AG09309 (cell line): Measurements from ENCODE around the gene PDE8B.

Experiments
- DNase-seq: peaks from one replicate; pipeline ENCODE4 v3.0.0-alpha.2; 2010; ENCODE audit warnings: low read depth
- H3K4me3 ChIP-seq: 2 replicates; pipeline ENCODE4 v1.5.1; 2011; ENCODE audit warnings: mild to moderate bottlenecking, low read depth, low read length, moderate library complexity; ENCODE audit not compliant: control insufficient read depth
- CTCF ChIP-seq: IDR thresholded peaks from 2 replicates; pipeline ENCODE4 v1.5.1; 2011; ENCODE audit warnings: mild to moderate bottlenecking, low read depth, low read length, inconsistent platforms; ENCODE audit not compliant: insufficient read depth, control insufficient read depth; ENCODE audit errors: missing control alignments

Gene PDE8B

DNA sequence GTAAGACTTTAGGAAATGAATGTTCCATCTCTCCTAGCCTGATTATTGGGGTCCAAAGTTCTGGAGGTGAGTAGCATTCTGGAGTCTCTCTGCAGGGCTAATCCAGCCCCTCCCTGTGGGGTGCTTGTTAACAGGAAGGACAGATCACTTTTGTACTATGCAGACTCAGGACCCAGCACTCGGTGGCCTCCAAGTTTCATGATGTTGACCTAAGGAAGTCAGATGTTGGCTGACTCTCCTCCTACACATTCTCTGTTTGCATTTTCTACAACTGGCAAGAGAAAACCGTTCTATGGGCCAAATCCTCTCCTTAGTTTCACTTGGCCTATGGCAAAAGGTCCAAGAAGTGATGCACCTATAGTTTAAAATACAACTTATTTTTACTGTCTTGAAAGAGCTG is 5.5 kb upstream of the PDE8B start:
- no peak for DNase-seq
- TF ChIP-seq CTCF = no peak
- no peak overlapping the region for H3K4me3 ChIP-seq

DNA sequence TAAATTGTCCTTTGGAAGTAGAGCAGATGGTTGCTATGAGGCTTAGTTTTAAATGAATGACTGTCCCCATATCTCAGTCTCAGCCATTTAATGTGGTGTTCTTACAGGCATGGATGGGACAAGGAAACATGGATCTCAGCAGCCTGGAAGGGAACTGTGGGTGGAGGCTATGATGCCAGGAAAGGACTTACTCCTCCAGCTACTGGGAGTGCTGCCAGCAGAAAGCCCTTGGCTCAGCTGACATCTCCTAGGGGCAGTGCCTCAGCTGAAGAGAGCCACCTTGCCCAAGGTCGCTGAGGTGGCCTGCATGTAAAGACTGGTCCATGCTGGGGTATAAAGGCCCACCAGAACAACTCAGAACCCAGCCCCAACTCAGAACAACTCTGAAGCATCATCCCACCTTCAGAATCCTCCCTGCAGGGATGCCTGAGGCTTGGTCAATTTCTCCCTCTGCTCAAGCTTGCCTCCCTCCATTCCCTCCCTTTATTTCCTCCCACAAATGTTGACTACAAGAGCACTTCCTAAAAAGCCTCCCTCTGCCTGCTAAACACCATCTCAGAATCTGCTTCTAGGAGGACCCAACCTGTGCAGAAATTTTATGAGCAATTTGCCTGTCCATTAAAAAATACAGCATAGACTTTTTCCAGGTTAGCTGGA is 1.8 kb upstream of the PDE8B start:
- no peak for DNase-seq
- no peak overlapping the region for H3K4me3 ChIP-seq
- TF ChIP-seq CTCF = no peak

- TF ChIP-seq CTCF = no peak
- DNase-seq = no peak
- H3K4me3 ChIP-seq = no peak overlapping the region
These were observed 887 bp upstream of the PDE8B start for GRCh38 chr5:77209495-77210090.

GRCh38 chr5:77210964-77211690 is 647 bp downstream of the PDE8B start:
- no peak for TF ChIP-seq CTCF
- H3K4me3 ChIP-seq = no peak overlapping the region; the same call in 1 of the 2 replicates
- no peak for DNase-seq

DNA sequence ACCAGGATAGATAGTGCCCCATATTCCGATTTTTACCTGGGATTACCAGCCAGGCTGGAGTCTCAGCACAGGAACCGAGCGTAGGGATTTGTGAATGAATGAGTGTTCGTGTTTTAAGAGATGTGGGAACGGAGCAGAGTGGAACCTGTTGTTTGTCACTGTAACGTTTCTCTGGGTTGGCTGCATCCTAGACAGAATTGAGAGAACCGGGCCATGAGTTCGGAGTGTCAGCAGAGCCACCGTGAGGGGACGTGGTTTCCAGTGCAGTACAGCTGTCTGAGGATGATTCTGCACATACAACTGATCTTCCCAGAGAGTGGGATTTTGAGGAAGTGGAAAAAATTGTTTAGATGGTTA is 1.2 kb downstream of the PDE8B start:
- no peak overlapping the region for H3K4me3 ChIP-seq
- DNase-seq = no peak
- TF ChIP-seq CTCF = no peak

GRCh38 chr5:77213601-77214000 is 3.1 kb downstream of the PDE8B start:
- DNase-seq = no peak
- H3K4me3 ChIP-seq = no peak overlapping the region
- TF ChIP-seq CTCF = no peak

GRCh38 chr5:77214151-77214550 is 3.7 kb downstream of the PDE8B start:
- TF ChIP-seq CTCF = no peak
- H3K4me3 ChIP-seq = no peak overlapping the region
- no peak for DNase-seq
